ENCODE results near the gene CS. TPM values are rescaled to one million over a fixed set of nuclear protein-coding genes. Genes with fewer than 3 reads are reported as not detected.
"Not testable (repeated sequence)": the region's sequence is repeated elsewhere in the genome, so short reads cannot be mapped to it uniquely, and the experiment has no call there.

Gene CS
- total and polyA plus RNA-seq, 3 donors from 2014 or later, result 63.8 to 70.2 (median 67.8) TPM

DNA sequence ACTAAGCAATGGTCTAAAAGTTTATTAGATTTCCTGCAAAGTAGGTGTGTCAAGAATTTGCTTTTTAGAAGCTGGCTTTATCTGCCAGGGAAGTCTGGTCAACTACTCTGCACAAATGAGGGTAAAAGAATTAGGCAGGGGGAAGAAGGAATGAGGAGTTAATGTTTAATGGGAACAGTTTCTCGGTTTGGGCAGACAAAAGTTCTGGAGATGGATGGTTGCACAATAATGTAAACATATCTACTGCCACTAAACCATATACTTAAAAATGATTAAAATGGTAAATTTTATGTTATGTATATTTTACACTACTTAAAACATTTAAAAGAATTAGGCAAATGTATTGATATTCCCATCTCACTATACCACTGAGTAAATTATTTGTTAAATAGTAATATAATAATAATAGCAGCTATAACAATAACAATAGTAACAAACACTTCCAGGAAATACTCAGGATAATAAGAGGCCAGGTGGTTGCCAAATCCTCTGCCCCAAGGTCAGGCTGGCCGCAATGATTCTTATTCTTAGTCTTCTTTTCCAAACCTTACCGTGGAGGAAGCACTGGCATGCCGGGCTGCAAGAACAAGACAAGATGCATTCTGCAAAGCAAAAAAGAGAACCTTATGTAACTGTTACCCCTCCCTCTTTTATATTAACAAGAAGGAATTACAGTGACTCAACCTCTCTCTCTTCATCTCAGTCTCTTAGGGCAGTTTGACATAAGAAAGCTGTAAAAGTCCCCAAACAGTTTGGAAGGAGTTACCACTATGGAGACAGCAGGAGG is 13.9 kb downstream of the CS start:
- intact Hi-C loops (cut with DNase I; ENCODE audit: low total_unique reads), result no loop called here
- H3K4me1 ChIP-seq, result no peaks in the 10 kb centered on the region
- H3K27me3 ChIP-seq, result no peaks in the 10 kb centered on the region
- no peak for DNase-seq
- no peak overlapping the region for H3K4me3 ChIP-seq
- no peak overlapping the region for H3K27ac ChIP-seq
- 41 to 48% methylated on average over 4 of the region's 4 CpGs for WGBS, 2 donors
- TF ChIP-seq, protein P1, sequence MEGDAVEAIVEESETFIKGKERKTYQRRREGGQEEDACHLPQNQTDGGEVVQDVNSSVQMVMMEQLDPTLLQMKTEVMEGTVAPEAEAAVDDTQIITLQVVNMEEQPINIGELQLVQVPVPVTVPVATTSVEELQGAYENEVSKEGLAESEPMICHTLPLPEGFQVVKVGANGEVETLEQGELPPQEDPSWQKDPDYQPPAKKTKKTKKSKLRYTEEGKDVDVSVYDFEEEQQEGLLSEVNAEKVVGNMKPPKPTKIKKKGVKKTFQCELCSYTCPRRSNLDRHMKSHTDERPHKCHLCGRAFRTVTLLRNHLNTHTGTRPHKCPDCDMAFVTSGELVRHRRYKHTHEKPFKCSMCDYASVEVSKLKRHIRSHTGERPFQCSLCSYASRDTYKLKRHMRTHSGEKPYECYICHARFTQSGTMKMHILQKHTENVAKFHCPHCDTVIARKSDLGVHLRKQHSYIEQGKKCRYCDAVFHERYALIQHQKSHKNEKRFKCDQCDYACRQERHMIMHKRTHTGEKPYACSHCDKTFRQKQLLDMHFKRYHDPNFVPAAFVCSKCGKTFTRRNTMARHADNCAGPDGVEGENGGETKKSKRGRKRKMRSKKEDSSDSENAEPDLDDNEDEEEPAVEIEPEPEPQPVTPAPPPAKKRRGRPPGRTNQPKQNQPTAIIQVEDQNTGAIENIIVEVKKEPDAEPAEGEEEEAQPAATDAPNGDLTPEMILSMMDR (IDR thresholded peaks at IDR 0.05), result no peak
- no peak for TF ChIP-seq POLR2A (IDR thresholded peaks at IDR 0.05)
- no peaks in the 10 kb centered on the region for H3K9me3 ChIP-seq
- H3K36me3 ChIP-seq (ENCODE audit: low read depth, missing control alignments), result no peaks in the 10 kb centered on the region

DNA sequence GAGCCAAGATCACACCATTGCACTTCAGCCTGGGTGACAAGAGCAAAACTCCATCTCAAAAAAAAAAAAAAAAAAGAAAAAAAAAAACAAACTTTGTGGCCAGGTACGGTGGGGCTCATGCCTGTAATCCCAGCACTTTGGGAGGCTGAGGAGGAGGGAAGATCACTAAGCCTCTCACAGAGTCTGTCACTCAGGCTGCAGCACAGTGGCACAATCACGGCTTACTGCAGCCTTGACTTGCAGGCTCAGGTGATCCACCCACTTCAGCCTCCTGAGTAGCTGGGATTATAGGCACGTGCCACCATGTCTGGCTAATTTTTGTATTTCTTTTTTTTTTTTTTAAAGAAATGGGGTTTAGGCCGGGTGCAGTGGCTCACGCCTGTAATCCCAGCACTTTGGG is 15.9 kb downstream of the CS start:
- intact Hi-C loops (cut with DNase I; ENCODE audit: low total_unique reads); H3K4me3 ChIP-seq; DNase-seq; H3K9me3 ChIP-seq; H3K27me3 ChIP-seq; H3K36me3 ChIP-seq (ENCODE audit: low read depth, missing control alignments); H3K27ac ChIP-seq; H3K4me1 ChIP-seq: not testable (repeated sequence)
- WGBS, 2 donors, result 91 to 92% methylated on average over 5 of the region's 5 CpGs

DNA sequence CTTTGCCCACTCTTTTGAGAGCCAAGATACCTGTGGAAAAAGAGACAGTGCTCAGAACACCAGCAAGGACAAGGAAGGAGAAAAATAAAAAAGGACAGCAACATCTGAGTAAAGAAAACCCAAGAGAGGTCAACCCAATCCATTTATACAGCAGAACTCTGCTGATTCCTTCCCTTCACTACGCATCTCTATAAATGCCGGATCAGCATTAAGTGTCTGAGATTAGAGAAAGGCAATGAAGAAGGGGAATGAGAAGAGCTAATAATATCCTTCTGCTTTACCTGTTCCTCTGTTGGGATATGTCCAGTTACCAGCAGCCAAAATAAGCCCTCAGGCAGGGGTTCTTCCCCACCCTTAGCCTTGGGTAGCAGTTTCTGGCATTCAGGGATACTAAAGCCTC is 17.6 kb downstream of the CS start:
- TF ChIP-seq POLR2A (IDR thresholded peaks at IDR 0.05), result no peak
- TF ChIP-seq, protein P1 (IDR thresholded peaks at IDR 0.05), result no peak
- no peaks in the 10 kb centered on the region for H3K27me3 ChIP-seq
- no peak overlapping the region for H3K27ac ChIP-seq
- WGBS, 2 donors, result 94 to 100% methylated on average over 2 of the region's 2 CpGs
- H3K4me3 ChIP-seq, result no peak overlapping the region
- DNase-seq, result no peak
- intact Hi-C loops (cut with DNase I; ENCODE audit: low total_unique reads), result no loop called here
- no peaks in the 10 kb centered on the region for H3K4me1 ChIP-seq
- H3K36me3 ChIP-seq (ENCODE audit: low read depth, missing control alignments), result no peaks in the 10 kb centered on the region
- no peaks in the 10 kb centered on the region for H3K9me3 ChIP-seq

DNA sequence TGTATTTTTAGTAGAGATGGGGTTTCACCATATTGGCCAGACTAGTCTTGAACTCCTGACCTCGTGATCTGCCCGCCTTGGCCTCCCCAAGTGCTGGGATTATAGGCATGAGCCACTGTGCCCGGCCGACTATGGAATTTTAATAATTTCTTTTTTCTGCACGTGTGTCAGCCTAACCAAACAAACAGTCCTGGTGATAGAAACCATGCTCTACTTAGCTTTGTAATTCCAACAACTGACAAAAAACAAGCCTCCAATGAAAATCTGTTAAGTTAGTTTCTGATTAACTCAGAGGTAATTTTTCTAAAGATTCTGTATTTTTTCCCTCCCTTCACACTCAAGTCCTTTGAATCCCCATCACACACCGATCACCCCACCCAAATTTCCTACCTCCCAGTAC is 18.1 kb downstream of the CS start:
- intact Hi-C loops (cut with DNase I; ENCODE audit: low total_unique reads), result no loop called here
- DNase-seq, result no peak

DNA sequence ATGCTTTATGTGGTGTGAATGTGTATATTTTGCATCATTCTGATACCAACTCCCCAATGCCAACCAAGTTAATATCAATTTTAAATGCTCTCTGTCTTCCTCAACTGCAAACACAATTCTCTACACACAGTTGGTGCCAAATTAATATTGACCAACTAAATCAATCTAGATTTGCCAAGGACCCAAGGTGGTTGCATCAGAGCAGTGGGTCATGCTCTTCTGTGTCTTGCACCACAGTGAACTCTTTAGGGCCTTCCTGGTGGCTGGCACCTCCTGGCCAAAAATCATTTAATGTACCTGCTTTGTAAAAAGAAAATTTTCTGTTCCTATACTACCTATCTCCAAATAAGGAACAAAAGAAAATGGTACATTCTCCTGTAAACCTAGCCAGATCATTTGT is 19.3 kb downstream of the CS start:
- H3K4me3 ChIP-seq, result no peak overlapping the region
- H3K27ac ChIP-seq, result no peak overlapping the region
- no peaks in the 10 kb centered on the region for H3K4me1 ChIP-seq
- no peaks in the 10 kb centered on the region for H3K9me3 ChIP-seq
- no peak for TF ChIP-seq POLR2A (IDR thresholded peaks at IDR 0.05)
- TF ChIP-seq, protein P1 (IDR thresholded peaks at IDR 0.05), result no peak
- DNase-seq, result no peak
- no peaks in the 10 kb centered on the region for H3K36me3 ChIP-seq (ENCODE audit: low read depth, missing control alignments)
- intact Hi-C loops (cut with DNase I; ENCODE audit: low total_unique reads), result no loop called here
- no peaks in the 10 kb centered on the region for H3K27me3 ChIP-seq

More for the DNA sequence above, 18.1 kb downstream of the CS start:
- TF ChIP-seq, protein P1 (IDR thresholded peaks at IDR 0.05), result no peak
- TF ChIP-seq POLR2A (IDR thresholded peaks at IDR 0.05), result no peak
- WGBS, 2 donors, result 90% methylated on average over 6 of the region's 6 CpGs
- Histone ChIP-seq H3K9me3 (no peaks in the 10 kb centered on the region), H3K27ac (no peak overlapping the region), H3K36me3 (ENCODE audit: low read depth, missing control alignments) (no peaks in the 10 kb centered on the region), H3K4me3 (no peak overlapping the region), H3K27me3 (no peaks in the 10 kb centered on the region), H3K4me1 (no peaks in the 10 kb centered on the region)

All from testis (tissue), 3 donors.